ENCODE data around the gene RFX6. TPM values are rescaled to one million over a fixed set of nuclear protein-coding genes. Genes with fewer than 3 reads are reported as not detected.

RFX6 gene
- total and polyA plus RNA-seq, 9 donors = not detected

DNA sequence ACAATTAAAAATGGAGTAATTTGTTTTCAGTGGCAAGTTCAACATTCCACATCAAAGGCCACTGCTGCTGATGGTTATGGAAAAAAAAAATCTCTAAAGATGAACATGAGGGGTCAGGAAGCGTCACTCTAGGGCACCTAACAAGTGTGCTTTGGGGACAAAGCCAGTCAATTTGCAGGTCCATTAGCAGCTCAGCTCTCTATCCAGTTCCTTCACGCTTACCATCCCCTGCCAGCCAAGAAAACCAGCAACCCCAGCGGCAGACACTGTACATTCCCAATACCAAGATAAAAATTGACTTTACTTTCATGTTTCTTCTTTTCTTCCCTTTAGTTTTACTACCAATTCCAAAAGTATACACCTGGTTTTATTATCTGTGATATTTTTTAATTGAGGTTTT is 10.1 kb downstream of the RFX6 start:
- Histone ChIP-seq H3K9me3 (no peaks in the 10 kb centered on the region), H3K4me1 (ENCODE audit: insufficient read depth) (no peaks in the 10 kb centered on the region), H3K36me3 (no peaks in the 10 kb centered on the region), H3K4me3 (no peak overlapping the region), H3K27me3 (no peaks in the 10 kb centered on the region), H3K27ac (no peak overlapping the region)
- 66 to 75% (median 75%) methylated on average over 3 of the region's 3 CpGs for WGBS, 3 donors
- intact Hi-C loops (cut with DNase I) = no loop called here
- TF ChIP-seq EP300 (IDR thresholded peaks at IDR 0.05) (no peak), POLR2A (IDR thresholded peaks at IDR 0.05) (no peak)
- TF ChIP-seq, protein P1, sequence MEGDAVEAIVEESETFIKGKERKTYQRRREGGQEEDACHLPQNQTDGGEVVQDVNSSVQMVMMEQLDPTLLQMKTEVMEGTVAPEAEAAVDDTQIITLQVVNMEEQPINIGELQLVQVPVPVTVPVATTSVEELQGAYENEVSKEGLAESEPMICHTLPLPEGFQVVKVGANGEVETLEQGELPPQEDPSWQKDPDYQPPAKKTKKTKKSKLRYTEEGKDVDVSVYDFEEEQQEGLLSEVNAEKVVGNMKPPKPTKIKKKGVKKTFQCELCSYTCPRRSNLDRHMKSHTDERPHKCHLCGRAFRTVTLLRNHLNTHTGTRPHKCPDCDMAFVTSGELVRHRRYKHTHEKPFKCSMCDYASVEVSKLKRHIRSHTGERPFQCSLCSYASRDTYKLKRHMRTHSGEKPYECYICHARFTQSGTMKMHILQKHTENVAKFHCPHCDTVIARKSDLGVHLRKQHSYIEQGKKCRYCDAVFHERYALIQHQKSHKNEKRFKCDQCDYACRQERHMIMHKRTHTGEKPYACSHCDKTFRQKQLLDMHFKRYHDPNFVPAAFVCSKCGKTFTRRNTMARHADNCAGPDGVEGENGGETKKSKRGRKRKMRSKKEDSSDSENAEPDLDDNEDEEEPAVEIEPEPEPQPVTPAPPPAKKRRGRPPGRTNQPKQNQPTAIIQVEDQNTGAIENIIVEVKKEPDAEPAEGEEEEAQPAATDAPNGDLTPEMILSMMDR (IDR thresholded peaks at IDR 0.05) = no peak
- DNase-seq = no peak

DNA sequence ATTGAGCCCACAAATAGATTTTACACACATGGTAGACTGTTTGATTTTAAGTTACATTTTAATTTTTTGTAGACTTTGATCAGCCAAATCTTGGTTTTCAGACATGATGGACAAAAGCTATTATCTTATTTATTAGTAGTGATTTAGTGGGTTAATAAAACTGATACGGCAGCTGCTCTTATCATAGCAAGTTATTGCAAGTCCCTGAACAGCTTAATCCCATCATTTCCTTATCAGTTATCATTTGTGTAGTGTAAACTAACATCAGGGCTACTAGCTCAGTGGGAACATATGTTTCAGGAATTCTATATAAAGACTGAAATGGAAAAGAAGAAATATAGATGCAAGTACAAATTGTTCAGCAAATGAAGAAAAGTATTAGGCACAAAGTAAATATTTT is 10.9 kb downstream of the RFX6 start:
- Histone ChIP-seq H3K27me3 (no peaks in the 10 kb centered on the region), H3K4me3 (no peak overlapping the region), H3K9me3 (no peaks in the 10 kb centered on the region), H3K36me3 (no peaks in the 10 kb centered on the region), H3K4me1 (ENCODE audit: insufficient read depth) (no peaks in the 10 kb centered on the region), H3K27ac (no peak overlapping the region)
- no peak for DNase-seq
- TF ChIP-seq EP300 (IDR thresholded peaks at IDR 0.05) (no peak), POLR2A (IDR thresholded peaks at IDR 0.05) (no peak)
- TF ChIP-seq, protein P1 (IDR thresholded peaks at IDR 0.05) = no peak
- 6 to 11% (median 7%) methylated on average over 1 of the region's 1 CpG for WGBS, 3 donors
- intact Hi-C loops (cut with DNase I) = no loop called here

- no peak for TF ChIP-seq EP300 (IDR thresholded peaks at IDR 0.05)
- no peak for TF ChIP-seq POLR2A (IDR thresholded peaks at IDR 0.05)
- Histone ChIP-seq H3K27me3 (no peaks in the 10 kb centered on the region), H3K4me1 (ENCODE audit: insufficient read depth) (no peaks in the 10 kb centered on the region), H3K9me3 (no peaks in the 10 kb centered on the region), H3K27ac (no peak overlapping the region), H3K4me3 (no peak overlapping the region), H3K36me3 (no peaks in the 10 kb centered on the region)
- intact Hi-C loops (cut with DNase I) = no loop called here
- 64 to 78% (median 75%) methylated on average over 2 of the region's 2 CpGs for WGBS, 3 donors
- no peak for DNase-seq
These were observed 11.8 kb downstream of the RFX6 start for GRCh38 chr6:116888732-116889360.

- no peaks in the 10 kb centered on the region for H3K4me1 ChIP-seq (ENCODE audit: insufficient read depth)
- H3K9me3 ChIP-seq = no peaks in the 10 kb centered on the region
- no peak for TF ChIP-seq POLR2A (IDR thresholded peaks at IDR 0.05)
- TF ChIP-seq EP300 (IDR thresholded peaks at IDR 0.05) = no peak
- TF ChIP-seq, protein P1 (IDR thresholded peaks at IDR 0.05) = no peak
- no peaks in the 10 kb centered on the region for H3K36me3 ChIP-seq
- intact Hi-C loops (cut with DNase I) = no loop called here
- H3K27me3 ChIP-seq = no peaks in the 10 kb centered on the region
- no peak for DNase-seq
- 13 to 39% (median 15%) methylated on average over 1 of the region's 1 CpG for WGBS, 3 donors
- H3K27ac ChIP-seq = no peak overlapping the region
- H3K4me3 ChIP-seq = no peak overlapping the region
These were observed 17.6 kb downstream of the RFX6 start for GRCh38 chr6:116894669-116895068.

GRCh38 chr6:116895935-116896334 is 18.9 kb downstream of the RFX6 start:
- Histone ChIP-seq H3K4me3 (no peak overlapping the region), H3K27ac (no peak overlapping the region), H3K4me1 (ENCODE audit: insufficient read depth) (no peaks in the 10 kb centered on the region), H3K9me3 (no peaks in the 10 kb centered on the region), H3K27me3 (no peaks in the 10 kb centered on the region), H3K36me3 (no peaks in the 10 kb centered on the region)
- intact Hi-C loops (cut with DNase I) = no loop called here
- DNase-seq = no peak
- WGBS, 3 donors = 69 to 91% (median 74%) methylated on average over 2 of the region's 2 CpGs
- no peak for TF ChIP-seq EP300 (IDR thresholded peaks at IDR 0.05)
